OCI-LY1 (cell line): Measurements from ENCODE around the gene PTPRG.

Source experiments
- H2AFZ ChIP-seq: fragments of 200-600 bp; sonication (generic), shearing (Covaris generic); 2 replicates; pipeline ENCODE4 v1.6.0; 2014; ENCODE audit warnings: antibody characterized with exemption, mild to moderate bottlenecking, low read length
- H3F3A ChIP-seq: fragments of 200-600 bp; sonication (generic), shearing (Covaris generic); 2 replicates; pipeline ENCODE4 v1.6.0; 2014; ENCODE audit warnings: mild to moderate bottlenecking, antibody characterized with exemption, low read length, moderate library complexity; ENCODE audit not compliant: insufficient read depth
- H3K27ac ChIP-seq: fragments of 200-600 bp; sonication (generic); 2 replicates; pipeline ENCODE4 v1.5.1; 2014; ENCODE audit warnings: low read length, mixed run types, mild to moderate bottlenecking, low read depth; ENCODE audit not compliant: poor library complexity, severe bottlenecking
- H3K27me3 ChIP-seq: fragments of 200-600 bp; sonication (generic); 2 replicates; pipeline ENCODE4 v1.6.0; 2014; ENCODE audit warnings: antibody characterized with exemption, mild to moderate bottlenecking, low read length, moderate library complexity; ENCODE audit not compliant: insufficient read depth
- H3K36me3 ChIP-seq: fragments of 200-600 bp; sonication (generic); 2 replicates; pipeline ENCODE4 v1.6.1; 2014; ENCODE audit warnings: mild to moderate bottlenecking, antibody characterized with exemption, low read length, moderate library complexity, mixed read lengths; ENCODE audit not compliant: insufficient read depth
- H3K4me1 ChIP-seq: fragments of 200-600 bp; sonication (generic); 2 replicates; pipeline ENCODE4 v1.5.1; 2014; ENCODE audit warnings: mild to moderate bottlenecking, low read length, moderate library complexity; ENCODE audit not compliant: insufficient read depth, severe bottlenecking
- H3K4me2 ChIP-seq: fragments of 200-600 bp; sonication (generic), shearing (Covaris generic); 2 replicates; pipeline ENCODE4 v1.6.1; 2014; ENCODE audit warnings: low read length
- H3K4me3 ChIP-seq: fragments of 200-600 bp; sonication (generic); 2 replicates; pipeline ENCODE4 v1.5.1; 2014; ENCODE audit warnings: low read length, low read depth, mild to moderate bottlenecking, mixed read lengths; ENCODE audit not compliant: poor library complexity, severe bottlenecking
- H3K79me2 ChIP-seq: fragments of 200-600 bp; shearing (Covaris generic); 2 replicates; pipeline ENCODE4 v1.6.1; 2016; ENCODE audit warnings: mixed run types, low read length, mixed read lengths; ENCODE audit not compliant: insufficient read depth
- H3K9ac ChIP-seq: fragments of 200-600 bp; sonication (generic), shearing (Covaris generic); 2 replicates; pipeline ENCODE4 v1.6.1; 2014; ENCODE audit warnings: mild to moderate bottlenecking, low read length, mixed read lengths
- H3K9me2 ChIP-seq: fragments of 200-600 bp; sonication (generic), shearing (Covaris generic); 2 replicates; pipeline ENCODE4 v1.6.1; 2014; ENCODE audit warnings: low read depth, mild to moderate bottlenecking, low read length, mixed read lengths
- H3K9me3 ChIP-seq: fragments of 200-600 bp; shearing (Covaris generic); 2 replicates; pipeline ENCODE4 v1.6.1; 2014; ENCODE audit warnings: low read length, mixed read lengths
- H4K20me1 ChIP-seq: fragments of 200-600 bp; sonication (generic), shearing (Covaris generic); 2 replicates; pipeline ENCODE4 v1.6.0; 2016; ENCODE audit warnings: mild to moderate bottlenecking, low read length; ENCODE audit not compliant: insufficient read depth
- EZH2 ChIP-seq: fragments of 200-600 bp; sonication (generic), shearing (Covaris generic); IDR thresholded peaks from 2 replicates; pipeline ENCODE4 v1.8.0; 2017; ENCODE audit warnings: borderline replicate concordance, mixed run types, mild to moderate bottlenecking, antibody characterized with exemption, low read length, moderate library complexity, mixed read lengths
- TF ChIP-seq, protein P1 (sequence below): fragments of 200-600 bp; sonication (generic), shearing (Covaris generic); IDR thresholded peaks from 2 replicates; pipeline ENCODE4 v1.5.1; 2017; ENCODE audit warnings: mild to moderate bottlenecking, antibody characterized with exemption, low read length, moderate library complexity, mixed read lengths

The PTPRG gene

DNA sequence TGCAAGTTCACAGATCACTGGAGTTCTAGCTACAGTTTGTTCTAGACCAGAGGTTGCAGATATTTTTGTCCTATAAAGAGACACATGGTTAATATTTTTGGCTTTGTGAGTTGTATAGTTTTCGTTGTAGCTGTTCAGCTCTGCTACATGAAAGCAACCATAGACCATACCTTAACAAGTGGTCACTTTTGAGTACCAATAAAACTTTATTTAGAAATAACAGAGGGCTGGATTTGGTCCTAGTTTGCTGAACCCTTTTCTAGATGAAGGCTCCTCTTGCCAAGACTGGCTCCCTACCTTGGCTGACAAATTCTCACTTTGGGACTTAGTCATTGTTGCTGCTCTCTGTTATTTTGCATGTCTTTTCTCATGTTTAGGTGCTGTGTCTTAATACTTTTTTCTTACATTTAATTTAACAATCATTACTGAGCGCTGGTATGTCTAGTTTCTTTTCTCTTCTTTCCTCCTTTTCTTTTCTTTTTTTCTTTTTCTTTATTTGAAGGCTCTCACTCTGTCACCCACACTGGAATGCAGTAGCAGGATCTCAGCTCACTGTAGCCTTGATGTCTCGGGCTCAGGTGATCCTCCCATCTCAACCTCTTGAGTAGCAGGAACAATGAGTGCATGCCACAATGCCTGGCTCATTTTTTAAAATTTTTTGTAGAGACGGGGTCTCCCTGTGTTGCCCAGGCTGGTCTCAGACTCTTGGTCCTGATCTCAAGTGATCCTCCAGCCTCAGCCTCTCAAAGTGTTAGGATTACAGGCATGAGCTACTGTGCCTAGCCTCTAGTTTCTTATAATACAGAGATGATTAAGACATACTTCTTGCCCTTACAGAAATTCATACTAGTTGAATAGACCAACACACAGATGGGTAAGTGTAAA is 227.5 kb downstream of the PTPRG start:
- H3K27ac ChIP-seq, result no peak overlapping the region
- H3K79me2 ChIP-seq, result no peaks in the 10 kb centered on the region
- H3K4me3 ChIP-seq, result no peak overlapping the region
- H3K9me3 ChIP-seq, result no peaks in the 10 kb centered on the region
- no peaks in the 10 kb centered on the region for H3F3A ChIP-seq
- H3K27me3 ChIP-seq, result 0 out of 2 replicates have a peak, but pooled peaks cover 4% of the 10 kb centered on the region
- H3K9ac ChIP-seq, result no peak overlapping the region
- TF ChIP-seq, protein P1, sequence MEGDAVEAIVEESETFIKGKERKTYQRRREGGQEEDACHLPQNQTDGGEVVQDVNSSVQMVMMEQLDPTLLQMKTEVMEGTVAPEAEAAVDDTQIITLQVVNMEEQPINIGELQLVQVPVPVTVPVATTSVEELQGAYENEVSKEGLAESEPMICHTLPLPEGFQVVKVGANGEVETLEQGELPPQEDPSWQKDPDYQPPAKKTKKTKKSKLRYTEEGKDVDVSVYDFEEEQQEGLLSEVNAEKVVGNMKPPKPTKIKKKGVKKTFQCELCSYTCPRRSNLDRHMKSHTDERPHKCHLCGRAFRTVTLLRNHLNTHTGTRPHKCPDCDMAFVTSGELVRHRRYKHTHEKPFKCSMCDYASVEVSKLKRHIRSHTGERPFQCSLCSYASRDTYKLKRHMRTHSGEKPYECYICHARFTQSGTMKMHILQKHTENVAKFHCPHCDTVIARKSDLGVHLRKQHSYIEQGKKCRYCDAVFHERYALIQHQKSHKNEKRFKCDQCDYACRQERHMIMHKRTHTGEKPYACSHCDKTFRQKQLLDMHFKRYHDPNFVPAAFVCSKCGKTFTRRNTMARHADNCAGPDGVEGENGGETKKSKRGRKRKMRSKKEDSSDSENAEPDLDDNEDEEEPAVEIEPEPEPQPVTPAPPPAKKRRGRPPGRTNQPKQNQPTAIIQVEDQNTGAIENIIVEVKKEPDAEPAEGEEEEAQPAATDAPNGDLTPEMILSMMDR, result no peak
- TF ChIP-seq EZH2, result no peak
- H4K20me1 ChIP-seq, result no peaks in the 10 kb centered on the region
- no peaks in the 10 kb centered on the region for H3K36me3 ChIP-seq
- H3K4me1 ChIP-seq, result no peaks in the 10 kb centered on the region
- no peak overlapping the region for H3K4me2 ChIP-seq
- H2AFZ ChIP-seq, result no peak overlapping the region
- no peaks in the 10 kb centered on the region for H3K9me2 ChIP-seq

DNA sequence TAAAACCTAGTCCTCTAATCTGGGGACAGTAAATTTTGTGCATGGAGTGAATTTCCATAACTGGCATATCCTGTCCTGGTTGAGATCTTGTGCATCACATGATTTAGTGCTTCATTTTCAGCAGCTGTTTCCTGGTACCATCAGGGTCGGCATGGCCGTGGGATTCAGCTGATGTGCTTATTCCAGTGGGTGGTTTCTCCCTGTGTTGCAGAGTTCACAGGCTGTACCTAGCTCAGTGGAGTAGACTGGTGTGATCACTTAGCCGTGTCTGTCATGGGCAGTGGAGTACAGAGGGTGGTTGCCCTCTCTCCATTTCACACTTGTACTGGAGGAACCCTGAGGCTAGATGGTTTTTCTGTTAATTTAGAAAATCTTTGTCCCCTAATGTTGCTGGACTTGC is 228.5 kb downstream of the PTPRG start:
- Histone ChIP-seq H3K27me3 (0 out of 2 replicates have a peak, but pooled peaks cover 4% of the 10 kb centered on the region), H3K9me3 (no peaks in the 10 kb centered on the region), H3K9me2 (no peaks in the 10 kb centered on the region), H3K9ac (no peak overlapping the region), H3K27ac (no peak overlapping the region), H3F3A (no peaks in the 10 kb centered on the region), H3K36me3 (no peaks in the 10 kb centered on the region), H3K4me3 (no peak overlapping the region), H3K4me1 (no peaks in the 10 kb centered on the region), H3K79me2 (no peaks in the 10 kb centered on the region), H3K4me2 (no peak overlapping the region), H4K20me1 (no peaks in the 10 kb centered on the region), H2AFZ (no peak overlapping the region)
- no peak for TF ChIP-seq EZH2
- TF ChIP-seq, protein P1, result no peak

DNA sequence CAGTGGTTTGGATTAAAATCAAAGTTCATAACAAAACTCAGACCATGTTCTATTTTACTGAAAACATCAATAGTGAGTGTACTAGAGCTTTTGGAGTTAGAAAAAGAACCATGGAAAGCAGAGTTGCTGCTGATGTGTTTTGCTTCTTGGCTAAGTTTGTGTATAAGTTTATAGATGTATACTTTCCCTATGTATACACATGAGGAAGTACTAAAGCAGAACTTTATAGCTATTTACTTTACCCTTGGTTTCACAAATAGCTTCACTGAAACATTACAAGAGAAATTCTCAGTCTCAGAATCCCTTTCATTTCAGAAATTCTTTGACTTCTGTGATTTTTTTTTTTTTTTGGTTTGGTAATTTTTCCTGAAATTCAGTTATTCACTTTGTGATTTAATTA is 229.0 kb downstream of the PTPRG start:
- no peak overlapping the region for H3K4me2 ChIP-seq
- no peaks in the 10 kb centered on the region for H3K79me2 ChIP-seq

More for the DNA sequence above, 229.0 kb downstream of the PTPRG start:
- Histone ChIP-seq H3K9ac (no peak overlapping the region), H3K27ac (no peak overlapping the region), H3K36me3 (no peaks in the 10 kb centered on the region), H3K9me3 (no peaks in the 10 kb centered on the region), H3F3A (no peaks in the 10 kb centered on the region), H3K4me1 (no peaks in the 10 kb centered on the region), H4K20me1 (no peaks in the 10 kb centered on the region), H3K27me3 (0 out of 2 replicates have a peak, but pooled peaks cover 4% of the 10 kb centered on the region), H2AFZ (no peak overlapping the region), H3K4me3 (no peak overlapping the region), H3K9me2 (no peaks in the 10 kb centered on the region)
- no peak for TF ChIP-seq EZH2
- TF ChIP-seq, protein P1, result no peak
